HepG2 (cell line): Measurements from ENCODE around the gene LLGL2. TPM values are rescaled to one million over a fixed set of nuclear protein-coding genes. Genes with fewer than 3 reads are reported as not detected.

Source experiments
- CREB1 ChIP-seq, 2 experiments: fragments of 450-650 bp in 1 of 2; IDR thresholded peaks; 2 replicates each; pipeline ENCODE4 v1.6.1; 2016 to 2017; ENCODE audit warnings: control low read depth in 1 of 2, mild to moderate bottlenecking in 1 of 2, missing compliant biosample characterization in 1 of 2, missing genetic modification characterization in 1 of 2
- ELF1 ChIP-seq: sonication (generic); formaldehyde crosslinking; IDR thresholded peaks from 2 replicates; pipeline ENCODE4 v1.4.0; 2020; ENCODE audit warnings: missing genetic modification reagents
- HCFC1 ChIP-seq: fragments of 150-350 bp; IDR thresholded peaks from 2 replicates; pipeline ENCODE4 v1.6.1; 2014; ENCODE audit warnings: low read depth, low read length
- SAP130 ChIP-seq: IDR thresholded peaks from 2 replicates; pipeline ENCODE4 v1.6.1; 2016; ENCODE audit warnings: low read depth
- TCF7 ChIP-seq: sonication (generic); IDR thresholded peaks from 2 replicates; pipeline ENCODE4 v1.6.1; 2016; ENCODE audit warnings: antibody characterized with exemption, low read depth
- TGIF2 ChIP-seq: IDR thresholded peaks from 2 replicates; pipeline ENCODE4 v1.6.1; 2016; ENCODE audit warnings: control low read depth, missing compliant biosample characterization
- ZNF235 ChIP-seq: sonication (generic); formaldehyde crosslinking; IDR thresholded peaks from 2 replicates; pipeline ENCODE4 v1.8.1; 2023; ENCODE audit warnings: mild to moderate bottlenecking, missing genetic modification reagents, borderline replicate concordance
- ZNF333 ChIP-seq: sonication (generic); formaldehyde crosslinking; IDR thresholded peaks from 2 replicates; pipeline ENCODE4 v1.4.0; 2020; ENCODE audit warnings: mild to moderate bottlenecking, missing genetic modification reagents, borderline replicate concordance
- ZNF644 ChIP-seq: IDR thresholded peaks from 2 replicates; pipeline ENCODE4 v1.6.1; 2016; ENCODE audit warnings: low read depth
- ZNF652 ChIP-seq: IDR thresholded peaks from 2 replicates; pipeline ENCODE4 v1.6.1; 2016; ENCODE audit warnings: low read depth, borderline replicate concordance
- ZNF790 ChIP-seq: sonication (generic); formaldehyde crosslinking; IDR thresholded peaks from 2 replicates; pipeline ENCODE4 v1.8.0; 2022; ENCODE audit warnings: missing genetic modification reagents, mild to moderate bottlenecking, borderline replicate concordance
- polyA plus RNA-seq, 8 experiments: library from polyadenylated mRNA; depleted of rRNA in 3 of 8; stranded (reverse) in 7 of 8; unstranded in 1 of 8; fragments of >200 nt; fragmentation: Illumina TruSeq in 4 of 8; extraction: Trizol in 4 of 8; gene quantifications; 2 replicates each; pipeline versions ENCODE4 v1.2.1 to v1.2.3, GENCODE V29; 2011 to 2016; ENCODE audit warnings: low read depth in 4 of 8, missing spikeins in 1 of 8, mixed read lengths in 1 of 8; ENCODE audit not compliant: insufficient read depth in 1 of 8
- total RNA-seq, 5 experiments: library from RNA; depleted of rRNA; stranded (reverse); fragments of >200 nt; fragmentation: Illumina TruSeq; extraction: Trizol; gene quantifications; 2 replicates each; pipeline ENCODE4 v1.2.3, GENCODE V29; 2016; ENCODE audit warnings: low read depth in 1 of 5
- TF ChIP-seq, protein P1 (sequence below): IDR thresholded peaks from 2 replicates; pipeline ENCODE4 v1.6.1; 2012; ENCODE audit warnings: low read depth, low read length, improper control_type of control experiment
- TF ChIP-seq, protein P2 (sequence below): sonication (generic); formaldehyde crosslinking; IDR thresholded peaks from 2 replicates; pipeline ENCODE4 v1.5.0; 2020; ENCODE audit warnings: mild to moderate bottlenecking, missing genetic modification reagents
- TF ChIP-seq, protein P3 (sequence below): sonication (generic); formaldehyde crosslinking; IDR thresholded peaks from 2 replicates; pipeline ENCODE4 v1.8.1; 2023; ENCODE audit warnings: mild to moderate bottlenecking, missing genetic modification reagents
- TF ChIP-seq, protein P4 (sequence below): sonication (generic); formaldehyde crosslinking; IDR thresholded peaks from 2 replicates; pipeline ENCODE4 v1.5.0; 2020; ENCODE audit warnings: mild to moderate bottlenecking, missing genetic modification reagents, borderline replicate concordance
- TF ChIP-seq, protein P5 (sequence below): fragments of 450-650 bp; IDR thresholded peaks from 2 replicates; pipeline ENCODE4 v1.6.1; 2017; ENCODE audit warnings: mild to moderate bottlenecking

LLGL2 gene
- total and polyA plus RNA-seq, 2 of the 13 experiments (the other 11 are each of a cell fraction or from before 2014, with no cell fraction given) = 83.0 to 86.7 TPM

DNA sequence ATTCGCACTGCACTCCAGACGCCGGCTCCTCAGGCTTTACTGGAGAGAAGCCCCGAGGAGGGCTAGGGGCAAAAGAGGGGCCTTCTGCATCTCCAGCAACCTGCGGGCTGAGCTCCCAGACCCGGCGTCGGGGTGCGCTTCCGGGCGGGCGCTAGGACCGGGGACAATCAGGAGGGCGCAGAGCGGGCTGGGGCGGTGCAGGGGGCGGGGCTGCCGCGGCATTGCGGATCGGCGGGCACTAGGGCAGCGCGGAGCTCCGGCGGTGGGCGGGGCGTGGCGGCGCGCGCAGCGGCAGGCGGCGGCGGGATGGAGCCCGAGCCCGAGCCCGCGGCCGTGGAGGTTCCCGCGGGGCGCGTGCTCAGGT is 9.3 kb upstream of the LLGL2 start, which contains the start of gene TSEN54 (continued):
- TF ChIP-seq ELF1 (peak; percentile 92), ZNF235 (CRISPR knock-in tag) (peak; percentile 2; the same call in 1 of the 2 replicates), ZNF652 (peak; percentile 24; the same call in 1 of the 2 replicates), TGIF2 (no peak), HCFC1 (peak; percentile 57; the same call in 1 of the 2 replicates), ZNF333 (CRISPR knock-in tag) (no peak), SAP130 (0 out of 2 replicates have a peak, but pooled peaks have one; percentile 11), CREB1 (IDR thresholded peaks at IDR 0.05) (peak; percentile 25; the same call in 1 of the 2 replicates), CREB1 (CRISPR knock-in tag; IDR thresholded peaks at IDR 0.05) (no peak), TCF7 (no peak; the same call in 1 of the 2 replicates), ZNF790 (peak; percentile 94; the same call in 1 of the 2 replicates), ZNF644 (no peak)
- TF ChIP-seq, protein P1, sequence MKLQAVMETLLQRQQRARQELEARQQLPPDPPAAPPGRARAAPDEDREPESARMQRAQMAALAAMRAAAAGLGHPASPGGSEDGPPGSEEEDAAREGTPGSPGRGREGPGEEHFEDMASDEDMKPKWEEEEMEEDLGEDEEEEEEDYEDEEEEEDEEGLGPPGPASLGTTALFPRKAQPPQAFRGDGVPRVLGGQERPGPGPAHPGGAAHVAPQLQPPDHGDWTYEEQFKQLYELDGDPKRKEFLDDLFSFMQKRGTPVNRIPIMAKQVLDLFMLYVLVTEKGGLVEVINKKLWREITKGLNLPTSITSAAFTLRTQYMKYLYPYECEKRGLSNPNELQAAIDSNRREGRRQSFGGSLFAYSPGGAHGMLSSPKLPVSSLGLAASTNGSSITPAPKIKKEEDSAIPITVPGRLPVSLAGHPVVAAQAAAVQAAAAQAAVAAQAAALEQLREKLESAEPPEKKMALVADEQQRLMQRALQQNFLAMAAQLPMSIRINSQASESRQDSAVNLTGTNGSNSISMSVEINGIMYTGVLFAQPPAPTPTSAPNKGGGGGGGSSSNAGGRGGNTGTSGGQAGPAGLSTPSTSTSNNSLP = 0 out of 2 replicates have a peak, but pooled peaks have one; percentile 3
- TF ChIP-seq, protein P2, sequence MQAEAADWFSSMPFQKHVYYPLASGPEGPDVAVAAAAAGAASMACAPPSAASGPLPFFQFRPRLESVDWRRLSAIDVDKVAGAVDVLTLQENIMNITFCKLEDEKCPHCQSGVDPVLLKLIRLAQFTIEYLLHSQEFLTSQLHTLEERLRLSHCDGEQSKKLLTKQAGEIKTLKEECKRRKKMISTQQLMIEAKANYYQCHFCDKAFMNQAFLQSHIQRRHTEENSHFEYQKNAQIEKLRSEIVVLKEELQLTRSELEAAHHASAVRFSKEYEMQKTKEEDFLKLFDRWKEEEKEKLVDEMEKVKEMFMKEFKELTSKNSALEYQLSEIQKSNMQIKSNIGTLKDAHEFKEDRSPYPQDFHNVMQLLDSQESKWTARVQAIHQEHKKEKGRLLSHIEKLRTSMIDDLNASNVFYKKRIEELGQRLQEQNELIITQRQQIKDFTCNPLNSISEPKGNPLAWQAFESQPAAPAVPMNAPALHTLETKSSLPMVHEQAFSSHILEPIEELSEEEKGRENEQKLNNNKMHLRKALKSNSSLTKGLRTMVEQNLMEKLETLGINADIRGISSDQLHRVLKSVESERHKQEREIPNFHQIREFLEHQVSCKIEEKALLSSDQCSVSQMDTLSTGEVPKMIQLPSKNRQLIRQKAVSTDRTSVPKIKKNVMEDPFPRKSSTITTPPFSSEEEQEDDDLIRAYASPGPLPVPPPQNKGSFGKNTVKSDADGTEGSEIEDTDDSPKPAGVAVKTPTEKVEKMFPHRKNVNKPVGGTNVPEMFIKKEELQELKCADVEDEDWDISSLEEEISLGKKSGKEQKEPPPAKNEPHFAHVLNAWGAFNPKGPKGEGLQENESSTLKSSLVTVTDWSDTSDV (CRISPR knock-in tag) = peak; percentile 71; the same call in 1 of the 2 replicates
- TF ChIP-seq, protein P3, sequence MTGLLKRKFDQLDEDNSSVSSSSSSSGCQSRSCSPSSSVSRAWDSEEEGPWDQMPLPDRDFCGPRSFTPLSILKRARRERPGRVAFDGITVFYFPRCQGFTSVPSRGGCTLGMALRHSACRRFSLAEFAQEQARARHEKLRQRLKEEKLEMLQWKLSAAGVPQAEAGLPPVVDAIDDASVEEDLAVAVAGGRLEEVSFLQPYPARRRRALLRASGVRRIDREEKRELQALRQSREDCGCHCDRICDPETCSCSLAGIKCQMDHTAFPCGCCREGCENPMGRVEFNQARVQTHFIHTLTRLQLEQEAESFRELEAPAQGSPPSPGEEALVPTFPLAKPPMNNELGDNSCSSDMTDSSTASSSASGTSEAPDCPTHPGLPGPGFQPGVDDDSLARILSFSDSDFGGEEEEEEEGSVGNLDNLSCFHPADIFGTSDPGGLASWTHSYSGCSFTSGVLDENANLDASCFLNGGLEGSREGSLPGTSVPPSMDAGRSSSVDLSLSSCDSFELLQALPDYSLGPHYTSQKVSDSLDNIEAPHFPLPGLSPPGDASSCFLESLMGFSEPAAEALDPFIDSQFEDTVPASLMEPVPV (CRISPR knock-in tag) = peak; percentile 18; the same call in 1 of the 2 replicates
- TF ChIP-seq, protein P4, sequence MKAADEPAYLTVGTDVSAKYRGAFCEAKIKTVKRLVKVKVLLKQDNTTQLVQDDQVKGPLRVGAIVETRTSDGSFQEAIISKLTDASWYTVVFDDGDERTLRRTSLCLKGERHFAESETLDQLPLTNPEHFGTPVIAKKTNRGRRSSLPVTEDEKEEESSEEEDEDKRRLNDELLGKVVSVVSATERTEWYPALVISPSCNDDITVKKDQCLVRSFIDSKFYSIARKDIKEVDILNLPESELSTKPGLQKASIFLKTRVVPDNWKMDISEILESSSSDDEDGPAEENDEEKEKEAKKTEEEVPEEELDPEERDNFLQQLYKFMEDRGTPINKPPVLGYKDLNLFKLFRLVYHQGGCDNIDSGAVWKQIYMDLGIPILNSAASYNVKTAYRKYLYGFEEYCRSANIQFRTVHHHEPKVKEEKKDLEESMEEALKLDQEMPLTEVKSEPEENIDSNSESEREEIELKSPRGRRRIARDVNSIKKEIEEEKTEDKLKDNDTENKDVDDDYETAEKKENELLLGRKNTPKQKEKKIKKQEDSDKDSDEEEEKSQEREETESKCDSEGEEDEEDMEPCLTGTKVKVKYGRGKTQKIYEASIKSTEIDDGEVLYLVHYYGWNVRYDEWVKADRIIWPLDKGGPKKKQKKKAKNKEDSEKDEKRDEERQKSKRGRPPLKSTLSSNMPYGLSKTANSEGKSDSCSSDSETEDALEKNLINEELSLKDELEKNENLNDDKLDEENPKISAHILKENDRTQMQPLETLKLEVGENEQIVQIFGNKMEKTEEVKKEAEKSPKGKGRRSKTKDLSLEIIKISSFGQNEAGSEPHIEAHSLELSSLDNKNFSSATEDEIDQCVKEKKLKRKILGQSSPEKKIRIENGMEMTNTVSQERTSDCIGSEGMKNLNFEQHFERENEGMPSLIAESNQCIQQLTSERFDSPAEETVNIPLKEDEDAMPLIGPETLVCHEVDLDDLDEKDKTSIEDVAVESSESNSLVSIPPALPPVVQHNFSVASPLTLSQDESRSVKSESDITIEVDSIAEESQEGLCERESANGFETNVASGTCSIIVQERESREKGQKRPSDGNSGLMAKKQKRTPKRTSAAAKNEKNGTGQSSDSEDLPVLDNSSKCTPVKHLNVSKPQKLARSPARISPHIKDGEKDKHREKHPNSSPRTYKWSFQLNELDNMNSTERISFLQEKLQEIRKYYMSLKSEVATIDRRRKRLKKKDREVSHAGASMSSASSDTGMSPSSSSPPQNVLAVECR (CRISPR knock-in tag) = peak; percentile 64; the same call in 1 of the 2 replicates
- TF ChIP-seq, protein P5, sequence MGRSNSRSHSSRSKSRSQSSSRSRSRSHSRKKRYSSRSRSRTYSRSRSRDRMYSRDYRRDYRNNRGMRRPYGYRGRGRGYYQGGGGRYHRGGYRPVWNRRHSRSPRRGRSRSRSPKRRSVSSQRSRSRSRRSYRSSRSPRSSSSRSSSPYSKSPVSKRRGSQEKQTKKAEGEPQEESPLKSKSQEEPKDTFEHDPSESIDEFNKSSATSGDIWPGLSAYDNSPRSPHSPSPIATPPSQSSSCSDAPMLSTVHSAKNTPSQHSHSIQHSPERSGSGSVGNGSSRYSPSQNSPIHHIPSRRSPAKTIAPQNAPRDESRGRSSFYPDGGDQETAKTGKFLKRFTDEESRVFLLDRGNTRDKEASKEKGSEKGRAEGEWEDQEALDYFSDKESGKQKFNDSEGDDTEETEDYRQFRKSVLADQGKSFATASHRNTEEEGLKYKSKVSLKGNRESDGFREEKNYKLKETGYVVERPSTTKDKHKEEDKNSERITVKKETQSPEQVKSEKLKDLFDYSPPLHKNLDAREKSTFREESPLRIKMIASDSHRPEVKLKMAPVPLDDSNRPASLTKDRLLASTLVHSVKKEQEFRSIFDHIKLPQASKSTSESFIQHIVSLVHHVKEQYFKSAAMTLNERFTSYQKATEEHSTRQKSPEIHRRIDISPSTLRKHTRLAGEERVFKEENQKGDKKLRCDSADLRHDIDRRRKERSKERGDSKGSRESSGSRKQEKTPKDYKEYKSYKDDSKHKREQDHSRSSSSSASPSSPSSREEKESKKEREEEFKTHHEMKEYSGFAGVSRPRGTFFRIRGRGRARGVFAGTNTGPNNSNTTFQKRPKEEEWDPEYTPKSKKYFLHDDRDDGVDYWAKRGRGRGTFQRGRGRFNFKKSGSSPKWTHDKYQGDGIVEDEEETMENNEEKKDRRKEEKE = no peak
